Endothelial cell of umbilical vein (primary cell): Measurements from ENCODE around the gene WDFY3. TPM values are rescaled to one million over a fixed set of nuclear protein-coding genes. Genes with fewer than 3 reads are reported as not detected.

Experiments
- BruUV-seq: library from RNA; stranded (reverse); fragments of 400-500 nt; replicated peaks from 2 replicates; lab custom pipeline; 2021; lab: Mats Ljungman, UMichigan
- CTCF ChIA-PET: fragments of 300-600, 350-600 bp; sonication (Branson Sonifier 250); formaldehyde crosslinking; loops from one replicate; lab custom pipeline; 2021; ENCODE audit warnings: antibody characterized with exemption, inconsistent platforms; lab: Charles Lee
- POLR2A ChIA-PET: fragments of 300-600, 350-600 bp; sonication (Branson Sonifier 250); formaldehyde crosslinking; loops from one replicate; lab custom pipeline; 2021; ENCODE audit warnings: antibody characterized with exemption, inconsistent platforms; lab: Charles Lee
- DNase-seq: peaks from one replicate; pipeline ENCODE4 v3.0.0-alpha.2; 2011; ENCODE audit warnings: low read depth, low spot score
- FAIRE-seq: peaks from 2 replicates; lab custom pipeline; 2011; peaks lifted over from hg19 to GRCh38; lab: Jason Lieb, UNC
- H2AFZ ChIP-seq: 2 replicates; pipeline ENCODE4 v1.6.0; 2012; ENCODE audit warnings: low read depth, low read length, control low read depth, inconsistent platforms
- H3K27ac ChIP-seq: 2 replicates; pipeline ENCODE4 v1.5.1; 2011; ENCODE audit warnings: low read depth, mild to moderate bottlenecking, control low read depth, low read length, moderate library complexity; ENCODE audit not compliant: insufficient read depth
- H3K27me3 ChIP-seq, 2 experiments: 2 replicates each; pipeline versions ENCODE4 v1.6.0 to v1.6.1; 2011; ENCODE audit warnings: low read length in 2 of 2, mixed read lengths in 1 of 2; ENCODE audit not compliant: control insufficient read depth in 2 of 2, insufficient read depth in 2 of 2
- H3K36me3 ChIP-seq, 2 experiments: 2 replicates in 1 of 2; 3 replicates in 1 of 2; pipeline ENCODE4 v1.5.1; 2011; ENCODE audit warnings: low read length in 2 of 2, mild to moderate bottlenecking in 1 of 2, moderate library complexity in 1 of 2; ENCODE audit not compliant: control insufficient read depth in 2 of 2, insufficient read depth in 2 of 2; ENCODE audit errors: extremely low read depth in 1 of 2
- H3K4me1 ChIP-seq: 3 replicates; pipeline ENCODE4 v1.5.1; 2011; ENCODE audit warnings: mild to moderate bottlenecking, low read length; ENCODE audit not compliant: control insufficient read depth, insufficient read depth; ENCODE audit errors: extremely low read depth
- H3K4me2 ChIP-seq: 2 replicates; pipeline ENCODE4 v1.6.1; 2011; ENCODE audit warnings: low read length, control low read depth, mixed read lengths; ENCODE audit not compliant: insufficient read depth
- H3K4me3 ChIP-seq, 3 experiments: fragments of 200-600 bp in 1 of 3; sonication (generic), shearing (Covaris generic) in 1 of 3; replicated peaks in 1 of 3; 2 replicates each; pipeline ENCODE4 v1.5.1; 2011 to 2016; ENCODE audit warnings: control low read depth in 3 of 3, low read length in 3 of 3, mild to moderate bottlenecking in 2 of 3, inconsistent platforms in 1 of 3, low read depth in 1 of 3, moderate library complexity in 1 of 3; ENCODE audit not compliant: insufficient read depth in 1 of 3
- H3K79me2 ChIP-seq: 2 replicates; pipeline ENCODE4 v1.6.0; 2012; ENCODE audit warnings: low read length, inconsistent platforms; ENCODE audit not compliant: control insufficient read depth, insufficient read depth
- H3K9ac ChIP-seq: replicated peaks from 2 replicates; pipeline ENCODE3; 2011; ENCODE audit warnings: low read length, control low read depth; ENCODE audit not compliant: insufficient read depth; ENCODE audit errors: extremely low read depth
- H3K9me1 ChIP-seq: replicated peaks from 3 replicates; pipeline ENCODE4 v1.6.0; 2011; ENCODE audit warnings: mild to moderate bottlenecking, low read length; ENCODE audit not compliant: control insufficient read depth, insufficient read depth; ENCODE audit errors: extremely low read depth
- H3K9me3 ChIP-seq: replicated peaks from 2 replicates; pipeline ENCODE4 v1.5.1; 2012; ENCODE audit warnings: low read length, inconsistent platforms; ENCODE audit not compliant: control insufficient read depth, insufficient read depth
- H4K20me1 ChIP-seq: replicated peaks from 2 replicates; pipeline ENCODE3; 2011; ENCODE audit warnings: mild to moderate bottlenecking, low read length; ENCODE audit not compliant: control insufficient read depth, insufficient read depth; ENCODE audit errors: extremely low read depth
- CTCF ChIP-seq, 2 donors: IDR thresholded peaks; 1 replicate in 1 of 2; 2 replicates in 1 of 2; pipeline ENCODE4 v1.5.1; 2011; ENCODE audit warnings: low read length in 2 of 2, mild to moderate bottlenecking in 2 of 2, moderate library complexity in 2 of 2, control low read depth in 1 of 2, inconsistent platforms in 1 of 2, low read depth in 1 of 2; ENCODE audit not compliant: insufficient read depth in 1 of 2; ENCODE audit errors: extremely low read depth in 1 of 2
- EZH2 ChIP-seq: IDR thresholded peaks from 2 replicates; pipeline ENCODE4 v1.6.1; 2012; ENCODE audit warnings: borderline replicate concordance, low read depth, mild to moderate bottlenecking, moderate library complexity, low read length, inconsistent platforms; ENCODE audit not compliant: severe bottlenecking
- FOS ChIP-seq: IDR thresholded peaks from 2 replicates; pipeline ENCODE4 v1.6.1; 2011; ENCODE audit warnings: mild to moderate bottlenecking, low read length, moderate library complexity, borderline replicate concordance; ENCODE audit not compliant: insufficient read depth
- GATA2 ChIP-seq: IDR thresholded peaks from 2 replicates; pipeline ENCODE4 v1.7.0; 2011; ENCODE audit warnings: low read depth, mild to moderate bottlenecking, moderate library complexity, mixed read lengths, low read length; ENCODE audit not compliant: insufficient read length, insufficient read depth
- JUN ChIP-seq: IDR thresholded peaks from 2 replicates; pipeline ENCODE4 v1.6.1; 2011; ENCODE audit warnings: borderline replicate concordance, low read depth; ENCODE audit not compliant: insufficient read length, insufficient read depth
- MAX ChIP-seq: IDR thresholded peaks from 2 replicates; pipeline ENCODE4 v1.6.1; 2011; ENCODE audit not compliant: insufficient read depth, insufficient read length
- MYC ChIP-seq: IDR thresholded peaks from one replicate; pipeline ENCODE4 v1.6.1; 2011; ENCODE audit warnings: mild to moderate bottlenecking, low read depth, low read length
- POLR2A ChIP-seq: IDR thresholded peaks from 2 replicates; pipeline ENCODE4 v1.6.1; 2012; ENCODE audit warnings: low read depth, mild to moderate bottlenecking, control low read depth, low read length
- POLR2AphosphoS5 ChIP-seq: IDR thresholded peaks from 2 replicates; pipeline ENCODE4 v1.6.1; 2012; ENCODE audit warnings: low read depth, mild to moderate bottlenecking, control low read depth, low read length, moderate library complexity; ENCODE audit not compliant: insufficient read depth
- dilution Hi-C: fragments of 300-500 bp; cut with MboI; formaldehyde crosslinking; loops from one replicate; pipeline ENCODE4 v1.15.0; 2019; ENCODE audit warnings: low sequenced_read_pairs; ENCODE audit not compliant: extremely low pct_ligation_motif_present
- intact Hi-C: fragments of 100-400 bp; cut with micrococcal nuclease; formaldehyde crosslinking; loops from one replicate; pipeline ENCODE4 v1.10.0; 2022
- polyA plus RNA-seq, 4 experiments: library from polyadenylated mRNA; depleted of rRNA in 3 of 4; stranded (reverse) in 3 of 4; unstranded in 1 of 4; fragments of >200 nt; gene quantifications; 2 replicates each; pipeline versions ENCODE4 v1.2.1 to v1.2.3, GENCODE V29; 2011 to 2012; ENCODE audit warnings: missing spikeins in 1 of 4
- total RNA-seq: library from RNA; stranded (reverse); gene quantifications from 2 replicates; pipeline ENCODE4 v1.2.3, GENCODE V29; 2021

WDFY3 gene
- total and polyA plus RNA-seq, 2 donors (not counting 3 experiments of a cell fraction or from before 2014, with no cell fraction given) = 37.0 to 113 TPM

GRCh38 chr4:84913176-84913575, 53.3 kb downstream of the WDFY3 start:
- no peak overlapping the region for H2AFZ ChIP-seq
- H3K9ac ChIP-seq = no peak overlapping the region
- H3K27ac ChIP-seq = no peak overlapping the region
- no peak overlapping the region for H3K4me3 ChIP-seq
- ChIA-PET CTCF (interaction anchor here (1.4 kb wide), 1 partner anchor 25 kb away, joined by 3 read pairs; no protein-coding TSS in a partner anchor), POLR2A (no interaction called here)
- H3K36me3 ChIP-seq = peaks cover 0 to 2% of the 10 kb centered on the region in 2 experiments
- intact Hi-C loops = no loop called here
- no TSS peak for BruUV-seq
- TF ChIP-seq EZH2 (no peak), GATA2 (no peak), JUN (no peak), POLR2A (no peak), FOS (no peak), MAX (no peak), MYC (no peak), CTCF (IDR thresholded peaks at IDR 0.05; ENCODE audit: extremely low read depth in 1 of 2, insufficient read depth in 1 of 2, low read depth in 1 of 2, low read length in 2 of 2) (no peak), POLR2AphosphoS5 (no peak)
- no peaks in the 10 kb centered on the region for H3K9me3 ChIP-seq
- peaks cover 29% of the 10 kb centered on the region for H3K4me1 ChIP-seq
- DNase-seq = no peak
- dilution Hi-C loops = no loop called here
- H4K20me1 ChIP-seq = peaks cover 6% of the 10 kb centered on the region
- no peaks in the 10 kb centered on the region for H3K27me3 ChIP-seq
- H3K79me2 ChIP-seq = peaks cover 47% of the 10 kb centered on the region
- no peak overlapping the region for H3K4me2 ChIP-seq
- no peaks in the 10 kb centered on the region for H3K9me1 ChIP-seq
- no peak for FAIRE-seq
